ENCODE measurements around the gene MYRIP.
"Not testable (repeated sequence)": the region's sequence is repeated elsewhere in the genome, so short reads cannot be mapped to it uniquely, and the experiment has no call there.

MYRIP gene

GRCh38 chr3:40247714-40248454 is 438.5 kb downstream of the MYRIP start:
- no peak for DNase-seq

- no peak for DNase-seq
These were observed 439.2 kb downstream of the MYRIP start for GRCh38 chr3:40248591-40248990.

GRCh38 chr3:40249168-40249567 is 439.8 kb downstream of the MYRIP start:
- DNase-seq, result no peak

GRCh38 chr3:40254491-40254890 is 445.1 kb downstream of the MYRIP start:
- DNase-seq, result no peak

GRCh38 chr3:40254891-40255290 is 445.5 kb downstream of the MYRIP start:
- DNase-seq, result no peak

- DNase-seq, result no peak
These were observed 446.1 kb downstream of the MYRIP start for GRCh38 chr3:40255532-40255931.

- DNase-seq, result no peak
These were observed 448.7 kb downstream of the MYRIP start for GRCh38 chr3:40258064-40258463.

- DNase-seq, result no peak
These were observed 449.1 kb downstream of the MYRIP start for GRCh38 chr3:40258555-40258954.

GRCh38 chr3:40262331-40262730 is 452.9 kb downstream of the MYRIP start:
- no peak for DNase-seq

- no peak for DNase-seq
These were observed 455.0 kb downstream of the MYRIP start for GRCh38 chr3:40264451-40264850.

- no peak for DNase-seq
These were observed 455.8 kb downstream of the MYRIP start for GRCh38 chr3:40265181-40265580.

- no peak for DNase-seq
These were observed 458.7 kb downstream of the MYRIP start for GRCh38 chr3:40267937-40268724.

GRCh38 chr3:40268802-40269524 is 459.6 kb downstream of the MYRIP start:
- no peak for DNase-seq

GRCh38 chr3:40278791-40279190 is 469.4 kb downstream of the MYRIP start:
- DNase-seq, result no peak

GRCh38 chr3:40281995-40282394 is 472.6 kb downstream of the MYRIP start:
- DNase-seq, result no peak

GRCh38 chr3:40283057-40283456 is 473.6 kb downstream of the MYRIP start:
- not testable (repeated sequence) for DNase-seq

- DNase-seq, result no peak
These were observed 477.8 kb downstream of the MYRIP start for GRCh38 chr3:40287248-40287647.

GRCh38 chr3:40290396-40290795 is 481.0 kb downstream of the MYRIP start:
- no peak for DNase-seq

- DNase-seq, result no peak
These were observed 482.1 kb downstream of the MYRIP start for GRCh38 chr3:40291471-40291870.

- peak; percentile 3 for DNase-seq
These were observed 483.4 kb downstream of the MYRIP start for GRCh38 chr3:40292637-40293349.

GRCh38 chr3:40294434-40294833 is 485.0 kb downstream of the MYRIP start:
- DNase-seq, result no peak

- no peak for DNase-seq
These were observed 488.7 kb downstream of the MYRIP start for GRCh38 chr3:40298075-40298474.

- DNase-seq, result no peak
These were observed 489.8 kb downstream of the MYRIP start for GRCh38 chr3:40299130-40299720.
